Measurements from ENCODE around the gene CABP1.

- no peak for TF ChIP-seq POLR2A (IDR thresholded peaks at IDR 0.05)
- no peak for TF ChIP-seq CTCF (IDR thresholded peaks at IDR 0.05)
Observed at GRCh38 chr12:120685522-120685921, 45.1 kb downstream of the CABP1 start.
